UCSD-AML1 (cell line): ENCODE data around the gene RGMA.
"Not testable (repeated sequence)": the region's sequence is repeated elsewhere in the genome, so short reads cannot be mapped to it uniquely, and the experiment has no call there.

Source experiments
- DNase-seq: peaks from one replicate; lab custom pipeline; 2025; ENCODE audit not compliant: unreplicated experiment; lab: John Stamatoyannopoulos, UW

The RGMA gene

DNA sequence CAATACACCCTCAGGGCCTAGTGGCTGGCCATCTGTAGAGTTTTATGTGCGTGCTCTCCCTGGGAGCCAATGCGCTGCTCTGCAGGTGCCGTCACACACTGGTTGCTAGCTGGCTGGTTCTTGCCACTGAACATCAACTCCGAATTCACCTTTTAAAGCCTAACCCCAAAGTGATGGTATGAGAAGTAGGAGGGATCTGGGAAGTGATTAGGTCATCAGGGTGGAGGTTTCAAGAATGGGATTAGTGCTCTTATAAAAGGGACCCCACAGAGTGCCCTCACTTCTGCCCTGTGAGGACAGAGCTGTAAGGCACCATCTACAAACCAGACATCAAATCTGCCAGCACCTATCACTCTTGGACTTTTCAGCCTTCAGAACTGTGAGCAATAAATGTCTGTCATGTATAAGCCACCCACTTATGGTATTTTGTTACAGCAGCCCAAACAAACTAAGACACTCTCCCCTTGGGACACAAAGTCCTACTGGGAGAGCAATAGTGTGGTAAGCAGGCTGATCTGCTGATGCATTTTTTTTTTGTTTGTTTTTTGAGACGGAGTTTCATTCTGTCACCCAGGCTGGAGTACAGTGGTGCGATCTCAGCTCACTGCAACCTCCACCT, 20.3 kb downstream of the RGMA start:
- no peak for DNase-seq

DNA sequence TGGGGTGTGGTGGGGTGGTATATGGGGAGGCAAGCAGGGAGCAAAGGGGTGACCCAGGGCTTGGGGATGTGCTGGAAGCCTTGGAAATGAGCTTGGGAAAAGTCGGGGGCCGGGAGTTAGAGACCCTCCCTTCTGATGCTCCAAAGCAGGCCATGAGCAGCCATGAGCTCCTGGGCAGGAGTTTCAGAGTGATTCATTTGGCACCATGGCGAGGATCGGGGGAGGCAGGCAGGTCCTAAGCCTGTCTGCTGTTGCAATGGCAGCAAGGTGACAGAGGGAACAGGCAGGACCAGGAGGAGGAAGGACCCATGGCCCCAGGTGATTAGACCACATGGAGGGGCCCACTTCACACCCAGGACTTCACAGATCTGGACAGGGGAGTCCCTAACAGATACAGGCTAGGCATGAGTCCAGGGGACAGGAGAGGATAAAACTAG, 21.3 kb downstream of the RGMA start:
- DNase-seq = no peak

DNA sequence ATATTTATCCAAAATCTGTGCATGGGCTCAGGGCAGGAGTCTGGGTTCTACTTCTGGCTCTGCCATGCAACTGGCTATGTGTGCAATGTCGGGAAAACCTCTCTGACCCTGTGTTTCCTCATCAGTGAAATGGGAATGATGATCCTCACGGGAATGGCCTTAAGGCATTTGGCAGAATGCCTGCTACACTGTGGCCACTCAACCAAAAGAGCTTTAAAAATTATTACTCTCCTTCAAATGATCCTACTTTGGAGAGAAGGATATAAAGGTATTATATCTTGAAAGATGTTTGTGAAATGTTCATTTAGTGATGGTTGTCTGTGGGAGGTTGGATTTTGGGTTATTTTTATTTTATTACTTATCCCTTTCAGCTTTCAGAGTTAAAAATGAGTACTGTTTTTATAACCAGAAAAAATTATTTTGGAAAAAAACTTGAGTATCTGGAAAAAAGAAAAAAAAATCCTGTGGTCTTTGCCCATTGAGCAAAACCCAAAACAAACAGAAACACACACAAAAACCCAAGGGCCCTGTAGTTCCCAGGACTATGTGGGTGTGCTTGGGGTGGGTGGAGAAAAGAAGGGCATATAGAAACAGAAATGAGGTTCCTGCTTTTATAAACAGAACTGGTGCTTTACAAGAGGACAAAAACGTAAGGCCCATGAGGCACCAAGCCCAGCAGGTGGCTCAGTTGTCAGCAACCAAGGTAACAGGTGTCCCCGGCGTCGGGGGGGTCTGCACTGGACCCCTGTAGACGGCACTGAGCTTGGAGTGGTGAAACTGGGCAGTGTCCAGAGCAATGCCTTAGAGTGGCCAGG, 22.0 kb downstream of the RGMA start:
- no peak for DNase-seq

DNA sequence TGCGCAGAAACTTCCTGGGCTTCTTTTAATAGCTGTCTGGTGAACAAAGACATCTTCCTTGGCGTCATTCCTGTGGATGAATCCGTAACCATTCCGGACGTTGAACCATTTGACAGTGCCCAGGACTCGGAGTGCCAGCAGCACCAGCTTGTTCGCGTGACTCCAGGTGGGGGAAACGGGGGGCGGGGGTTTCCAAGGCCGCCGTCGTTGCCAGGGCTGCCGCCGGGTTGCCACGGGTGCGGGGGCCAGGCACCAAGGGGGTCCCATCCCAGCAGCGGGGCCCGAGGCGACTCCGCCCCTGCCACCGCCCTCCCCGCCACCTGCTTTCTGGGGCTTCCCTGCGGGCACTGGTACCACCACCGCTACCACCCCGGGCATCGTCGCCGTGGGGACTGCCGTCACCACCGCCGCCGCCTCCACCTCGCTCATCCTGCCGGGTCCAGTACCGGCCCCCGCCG, 22.8 kb downstream of the RGMA start:
- DNase-seq = no peak

DNA sequence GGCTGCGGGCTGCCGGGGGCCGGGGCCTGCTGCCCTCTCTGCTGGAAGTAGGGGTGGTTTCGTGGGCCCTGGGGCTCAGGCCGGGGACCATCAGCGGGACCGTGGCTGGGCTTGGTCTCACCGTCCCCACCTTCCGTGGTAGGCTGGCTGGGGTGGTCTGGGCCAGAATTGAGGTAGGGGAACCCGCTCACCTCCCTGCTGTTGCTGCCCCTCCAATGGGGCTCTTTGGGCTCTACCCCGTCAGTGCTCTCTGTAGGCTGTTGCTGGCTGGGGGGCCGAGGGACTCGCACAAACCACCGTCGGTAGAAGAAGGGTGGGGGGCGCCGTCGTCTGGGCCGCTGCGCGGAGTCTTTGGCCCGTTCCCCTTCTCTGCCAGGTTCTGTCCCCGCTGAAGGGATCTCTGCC, 23.4 kb downstream of the RGMA start:
- no peak for DNase-seq

DNA sequence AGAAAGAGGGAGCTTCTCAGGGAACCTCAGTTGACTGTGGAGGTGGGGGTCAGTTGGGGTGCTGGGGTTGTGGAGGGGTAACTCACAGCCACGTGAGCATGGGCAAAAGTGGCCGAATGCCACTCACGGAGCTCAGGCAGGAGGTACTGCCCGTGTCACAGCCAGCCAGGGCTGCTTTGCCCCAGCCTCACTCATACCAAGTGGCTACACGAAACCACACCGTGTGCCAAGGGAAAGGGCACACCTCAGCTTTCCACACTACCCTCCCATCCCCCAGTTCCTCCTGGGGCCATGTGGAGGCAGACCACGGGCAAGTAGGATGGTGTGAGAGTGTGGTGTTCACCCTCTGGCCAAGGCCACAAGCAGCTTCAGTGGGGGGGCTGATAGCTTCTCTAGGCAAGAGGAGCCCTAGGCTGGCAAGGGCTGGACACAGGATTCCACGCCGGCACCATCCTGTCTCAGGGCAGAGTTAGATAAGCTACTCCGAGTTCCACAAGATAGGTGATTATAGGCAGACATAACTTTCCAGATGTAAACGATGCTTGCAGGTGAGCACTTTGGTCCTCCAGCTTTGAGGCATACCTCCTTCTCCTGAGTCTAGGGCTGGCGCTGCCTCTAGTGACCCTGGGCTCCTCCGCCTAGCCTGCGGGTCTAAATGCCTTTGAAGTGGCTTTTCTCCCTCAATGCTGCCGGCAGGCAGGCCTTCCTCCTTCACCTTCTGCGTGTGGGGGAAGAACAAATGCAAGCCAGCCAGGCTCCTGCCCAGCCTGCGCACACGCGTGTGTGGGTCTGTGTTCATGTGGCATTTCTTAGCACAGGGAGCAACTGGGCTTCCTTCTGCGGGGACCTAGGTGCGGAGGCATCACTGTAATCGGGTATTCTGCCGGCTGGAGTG, 25.0 kb downstream of the RGMA start:
- DNase-seq = no peak

DNA sequence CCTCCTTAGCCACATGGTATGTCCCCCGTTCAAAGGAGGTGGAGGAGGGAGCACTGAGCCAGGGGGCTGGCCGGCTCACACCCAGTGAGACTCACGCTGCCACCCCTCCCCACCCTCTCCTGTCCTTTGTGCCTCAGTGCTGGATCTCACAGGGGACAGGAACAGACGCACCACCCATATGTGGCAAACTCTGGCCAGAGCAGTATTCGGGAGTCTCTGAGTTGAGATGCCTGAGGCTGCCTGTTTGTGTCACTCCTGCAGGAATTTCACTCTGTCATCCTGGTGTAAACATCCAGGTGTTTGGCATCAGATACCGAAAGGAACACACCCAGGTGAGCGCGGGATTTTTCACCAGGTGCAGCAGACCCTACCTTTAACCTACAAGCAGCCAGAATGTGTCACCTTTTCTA, 25.7 kb downstream of the RGMA start:
- DNase-seq = no peak

DNA sequence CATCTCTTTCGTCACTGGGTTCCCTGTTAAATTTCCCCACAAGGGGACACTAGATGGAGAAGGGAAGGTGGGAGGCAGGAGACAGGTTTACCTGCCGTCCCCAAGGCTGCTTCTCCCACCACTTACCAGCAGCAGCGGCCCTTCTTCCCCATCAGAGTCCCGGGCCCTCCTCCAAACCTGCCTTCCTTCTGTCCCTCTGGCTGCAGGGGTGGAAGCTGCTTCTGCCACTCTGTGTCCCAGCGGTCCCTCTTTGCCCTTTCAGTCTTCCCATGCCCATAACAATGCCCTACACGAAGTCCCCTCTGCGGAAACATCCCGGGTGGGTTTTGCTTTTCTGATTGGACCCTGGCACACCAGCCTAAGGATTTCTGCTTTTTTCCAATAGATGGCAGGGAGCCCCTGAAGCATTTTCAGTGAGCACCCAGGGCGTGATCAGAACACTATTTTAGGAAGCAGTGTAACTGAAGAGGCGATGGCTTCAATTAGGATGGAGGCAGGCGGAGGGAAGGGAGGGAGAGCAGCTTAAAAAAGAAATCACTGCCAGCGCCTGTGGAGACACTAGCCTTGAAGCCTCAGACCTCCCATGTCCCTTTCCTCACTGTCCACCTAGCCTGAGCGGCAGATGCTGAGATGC, 26.3 kb downstream of the RGMA start:
- DNase-seq = not testable (repeated sequence)

DNA sequence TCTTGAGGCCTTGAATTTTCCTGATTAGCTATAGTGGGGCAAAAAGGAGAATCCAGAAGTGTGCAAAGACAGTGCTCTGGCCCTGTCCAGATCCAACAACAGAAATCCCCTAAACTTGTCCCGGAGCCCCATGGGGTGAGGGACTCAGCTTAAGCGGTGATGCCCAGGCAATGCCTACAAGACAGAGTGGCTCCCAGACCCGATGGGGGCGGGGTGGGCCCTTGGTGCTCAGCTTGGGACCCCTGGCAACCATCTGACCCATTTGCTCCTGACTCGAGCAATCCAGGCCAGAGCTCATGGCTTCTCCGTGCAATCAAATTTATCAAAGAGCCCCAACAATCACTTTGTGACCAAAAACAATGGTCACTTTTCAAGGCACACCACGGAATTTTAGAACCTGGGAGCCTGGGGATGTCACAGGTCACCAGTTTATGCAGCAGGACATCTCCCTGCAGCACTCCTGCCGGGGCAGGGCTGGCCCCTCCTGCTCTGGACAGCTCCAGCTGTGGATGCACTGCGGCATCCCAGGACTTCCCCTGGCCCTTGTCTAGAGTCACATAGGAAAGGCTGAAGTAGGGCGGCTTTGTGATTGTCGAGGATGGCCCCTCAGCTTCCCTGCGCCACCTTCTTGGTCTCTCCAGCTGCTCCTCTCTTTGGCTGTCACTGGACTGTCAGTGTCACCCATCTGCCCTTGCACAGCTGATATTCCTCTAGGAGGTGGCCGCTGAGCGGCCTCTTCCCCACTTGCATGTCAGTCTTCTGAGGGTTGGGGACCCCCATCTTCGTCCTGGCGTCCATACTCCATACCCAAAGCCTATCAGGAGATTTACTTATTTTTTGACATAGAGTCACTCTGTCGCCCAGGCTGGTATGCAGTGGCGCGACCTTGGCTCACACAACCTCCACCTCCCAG, 28.4 kb downstream of the RGMA start:
- no peak for DNase-seq

DNA sequence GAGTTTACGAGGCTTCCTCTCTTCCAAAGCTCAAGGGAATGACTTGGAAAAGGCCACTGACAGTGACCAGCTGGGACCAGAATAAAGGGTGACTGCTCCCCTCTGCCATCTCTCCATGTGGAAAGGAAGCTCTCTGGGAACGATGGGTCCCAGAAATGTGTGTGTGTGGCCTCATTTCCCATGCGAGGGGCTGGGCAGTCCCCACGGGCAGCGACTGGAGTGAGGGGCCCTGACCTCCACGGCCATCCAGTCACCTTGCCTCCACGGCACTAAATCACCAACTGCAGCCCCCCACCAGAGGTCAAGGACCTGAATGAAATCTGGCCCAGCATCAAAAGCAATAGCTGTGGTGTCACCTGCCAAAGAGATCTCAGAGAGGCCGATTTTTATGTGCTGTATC, 29.6 kb downstream of the RGMA start:
- DNase-seq = no peak

DNA sequence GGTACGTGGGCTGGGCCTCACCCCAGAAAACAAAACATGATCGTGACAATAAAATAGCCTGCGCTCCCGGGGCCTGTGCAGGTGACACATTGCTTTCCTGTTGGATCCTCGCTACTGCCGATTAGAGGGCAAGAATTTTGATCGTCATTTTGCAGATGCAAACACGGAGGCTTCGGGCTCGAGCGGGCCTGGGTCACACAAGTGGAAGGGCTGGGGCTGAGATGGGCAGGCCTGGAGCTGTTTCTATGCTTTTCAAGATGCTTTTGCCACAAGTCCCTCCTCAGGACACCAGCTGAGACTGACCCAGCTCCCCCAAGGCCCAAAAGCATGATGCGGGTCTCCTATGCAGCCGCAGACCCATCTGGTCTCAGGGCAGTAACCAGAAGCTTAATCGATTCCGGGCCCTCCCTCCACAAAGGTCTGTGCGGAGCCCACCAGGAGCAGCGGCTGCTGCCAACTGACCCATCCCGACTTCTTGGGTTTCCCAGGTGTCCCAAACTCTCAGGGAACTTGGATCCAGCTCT, 30.0 kb downstream of the RGMA start:
- DNase-seq = no peak

DNA sequence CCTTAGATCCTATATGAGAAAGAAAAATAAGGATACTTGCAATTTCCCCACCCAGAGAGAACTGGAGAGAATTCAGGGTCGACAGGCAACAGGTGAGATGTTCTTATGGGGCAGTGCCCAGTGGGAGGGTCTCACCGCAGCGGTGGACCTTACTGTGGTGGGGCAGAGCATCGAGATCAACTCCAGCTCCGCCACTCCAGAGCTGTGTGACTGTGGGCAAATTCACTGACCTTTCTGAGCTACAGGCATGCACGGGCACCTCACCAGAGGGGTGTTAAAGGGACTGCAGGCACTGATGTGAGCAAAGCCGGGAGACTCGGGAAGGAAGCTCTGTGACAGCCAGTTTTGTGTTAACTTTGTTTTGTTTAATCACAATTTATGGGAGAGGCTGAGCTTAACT, 30.9 kb downstream of the RGMA start:
- no peak for DNase-seq

DNA sequence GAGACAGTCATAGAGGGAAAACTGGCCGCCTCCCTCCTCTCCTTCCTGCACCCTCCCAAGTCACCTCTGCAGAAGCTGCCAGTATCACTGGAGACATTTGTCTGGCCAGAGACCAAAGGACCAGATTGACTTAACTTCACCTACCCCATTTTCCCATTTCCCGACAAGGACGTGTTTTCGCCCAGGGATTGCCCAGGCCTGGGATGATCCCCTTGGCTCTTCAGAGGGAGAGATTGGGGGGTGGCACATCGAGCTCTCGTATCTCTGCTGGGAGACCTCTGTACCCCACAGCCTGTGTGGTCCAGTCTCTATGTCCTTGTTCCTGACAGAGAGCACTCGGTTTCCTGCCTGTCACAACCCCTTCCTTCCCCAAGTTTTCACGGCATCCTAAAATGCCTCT, 31.4 kb downstream of the RGMA start:
- DNase-seq = no peak

DNA sequence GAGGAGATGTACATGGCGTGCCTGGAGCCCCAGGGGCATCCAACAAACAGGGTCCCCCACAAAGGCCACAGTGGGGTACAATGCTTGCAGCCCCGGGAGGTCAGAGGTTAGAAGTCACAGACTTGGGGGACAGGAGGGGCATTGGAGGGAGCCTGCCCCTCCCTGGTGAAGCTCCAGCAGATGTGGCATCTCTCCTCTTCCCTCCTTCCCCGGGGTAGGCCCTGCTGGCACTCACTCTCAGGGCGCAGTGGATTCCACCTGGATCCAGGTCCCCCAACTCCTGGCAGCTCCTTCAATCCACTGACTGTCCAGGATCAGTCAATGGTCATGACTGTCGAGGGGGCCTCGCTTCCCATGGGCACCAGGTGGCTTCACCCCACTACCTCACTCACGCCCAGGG, 32.2 kb downstream of the RGMA start:
- no peak for DNase-seq

DNA sequence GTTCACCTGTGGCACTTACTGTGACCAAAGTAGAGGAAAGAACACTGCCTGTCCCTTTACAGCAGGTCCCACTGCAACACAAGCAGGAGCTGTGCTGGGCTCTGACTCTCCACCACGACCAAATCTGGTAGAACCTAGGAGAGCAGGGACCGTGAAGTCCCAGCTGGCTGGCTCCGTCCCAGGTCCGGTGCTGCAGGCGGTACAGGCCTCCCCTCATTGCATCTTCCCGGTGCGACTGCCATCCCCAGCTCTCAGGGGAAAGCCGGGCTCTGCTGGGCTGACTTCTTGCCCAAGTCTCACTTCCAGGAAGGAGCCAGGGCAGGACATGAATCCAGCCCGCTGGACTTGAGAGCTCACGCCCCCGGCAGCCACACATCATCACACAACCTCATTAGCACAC, 33.8 kb downstream of the RGMA start:
- DNase-seq = no peak

DNA sequence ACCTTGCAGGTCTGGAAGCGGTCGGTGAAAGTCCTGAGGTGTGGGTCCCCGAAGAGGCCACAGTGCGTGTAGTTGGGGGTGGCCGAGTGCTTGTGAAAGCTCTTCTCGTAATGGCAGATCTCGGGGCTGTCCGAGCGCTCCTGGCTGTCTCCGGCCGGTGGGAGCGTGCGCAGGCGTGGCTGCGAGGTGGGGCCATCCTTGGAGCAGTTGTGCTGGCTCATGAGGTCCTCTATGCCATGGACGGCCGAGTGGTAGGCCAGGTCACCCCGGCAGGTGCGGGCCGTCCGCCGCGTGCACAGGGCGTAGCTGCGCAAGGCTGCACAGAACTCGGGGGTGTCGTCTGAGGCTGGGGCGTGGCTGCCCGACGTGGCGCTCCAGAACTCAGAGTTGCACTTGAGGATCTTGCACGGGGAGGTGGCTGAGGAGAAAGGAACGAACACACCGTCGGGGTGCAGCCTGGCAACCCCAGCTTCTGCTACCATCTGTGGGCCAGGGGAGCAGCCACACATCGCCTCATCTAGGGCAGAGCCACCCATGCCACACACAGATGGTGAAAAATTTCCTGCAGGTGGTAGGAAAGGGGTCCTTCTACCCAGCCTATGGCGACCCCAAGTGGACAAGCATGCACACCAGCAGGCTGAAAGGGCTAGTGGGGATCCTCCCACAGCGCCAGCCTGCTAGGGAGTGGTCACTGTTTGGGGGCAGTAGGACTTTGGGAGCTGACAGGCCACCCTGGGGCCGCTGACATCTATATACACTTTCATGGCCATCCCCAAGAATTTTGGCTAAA, 36.7 kb downstream of the RGMA start:
- DNase-seq = peak; percentile 35

DNA sequence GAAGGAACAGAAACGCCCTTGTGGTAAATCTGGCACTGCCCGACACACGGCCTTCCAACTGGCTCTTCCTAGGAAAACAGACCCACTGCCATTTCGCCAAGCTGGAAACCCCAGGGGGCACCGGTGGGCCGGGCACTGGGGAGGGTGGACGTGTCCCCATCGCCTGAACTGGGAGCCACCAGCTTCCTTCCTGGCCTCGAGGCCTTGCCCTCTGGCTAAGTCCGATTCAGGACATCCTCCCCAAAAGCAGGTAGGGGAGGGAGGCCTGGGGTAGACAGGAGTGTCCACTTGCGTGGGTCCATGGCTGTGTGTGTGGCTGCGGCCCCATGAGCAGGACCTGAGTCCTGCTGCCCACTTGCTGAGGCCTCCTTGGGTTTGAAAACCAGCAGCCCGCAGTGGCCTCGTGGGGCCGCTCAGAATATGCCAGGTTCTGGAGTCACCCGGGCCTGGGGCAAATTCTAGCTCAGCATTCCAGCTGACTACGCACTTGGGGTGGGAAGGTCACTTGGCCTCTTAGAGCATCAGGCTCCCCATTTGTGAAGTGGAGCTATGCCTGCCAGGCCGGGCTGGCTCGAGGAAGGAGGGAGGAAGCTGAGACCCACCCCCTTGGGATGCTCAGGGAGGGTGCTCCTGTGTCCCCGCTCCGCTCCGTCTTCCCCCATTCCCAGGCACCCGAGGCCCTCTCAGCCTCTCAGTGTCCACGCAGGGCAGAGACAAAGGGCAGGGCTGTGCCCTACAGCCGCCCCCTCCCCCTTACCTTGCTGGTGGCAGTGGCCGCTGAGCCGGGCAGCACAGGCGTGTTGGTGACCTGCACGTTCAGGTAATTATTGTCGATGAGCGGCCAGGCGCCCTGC, 37.5 kb downstream of the RGMA start:
- DNase-seq = no peak

DNA sequence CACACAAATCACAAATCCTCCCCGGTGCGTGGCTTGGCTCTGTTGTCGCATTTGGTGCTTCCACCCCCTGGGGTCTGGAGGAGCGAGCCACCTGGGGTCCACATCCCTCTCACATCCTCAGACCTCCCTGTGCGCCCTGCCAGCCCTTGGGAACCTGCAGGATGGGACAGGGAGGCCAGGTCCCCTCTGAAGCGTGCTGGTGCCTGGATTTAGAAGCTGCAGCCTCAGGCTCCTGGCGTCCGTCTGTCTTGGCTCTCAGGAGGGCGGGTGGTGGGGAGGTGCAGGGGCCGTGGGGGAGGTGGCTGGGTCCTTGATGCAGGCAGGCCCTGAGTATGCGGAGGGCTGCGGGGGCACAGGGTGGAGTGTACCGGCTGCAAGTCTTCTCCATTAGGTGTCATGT, 38.4 kb downstream of the RGMA start:
- DNase-seq = no peak
